Measurements from ENCODE around the gene C6orf132. TPM values are rescaled to one million over a fixed set of nuclear protein-coding genes. Genes with fewer than 3 reads are reported as not detected.

C6orf132 gene
- total RNA-seq, 4 donors from 2014 or later: 3.0 to 19.0 (median 3.6) TPM

DNA sequence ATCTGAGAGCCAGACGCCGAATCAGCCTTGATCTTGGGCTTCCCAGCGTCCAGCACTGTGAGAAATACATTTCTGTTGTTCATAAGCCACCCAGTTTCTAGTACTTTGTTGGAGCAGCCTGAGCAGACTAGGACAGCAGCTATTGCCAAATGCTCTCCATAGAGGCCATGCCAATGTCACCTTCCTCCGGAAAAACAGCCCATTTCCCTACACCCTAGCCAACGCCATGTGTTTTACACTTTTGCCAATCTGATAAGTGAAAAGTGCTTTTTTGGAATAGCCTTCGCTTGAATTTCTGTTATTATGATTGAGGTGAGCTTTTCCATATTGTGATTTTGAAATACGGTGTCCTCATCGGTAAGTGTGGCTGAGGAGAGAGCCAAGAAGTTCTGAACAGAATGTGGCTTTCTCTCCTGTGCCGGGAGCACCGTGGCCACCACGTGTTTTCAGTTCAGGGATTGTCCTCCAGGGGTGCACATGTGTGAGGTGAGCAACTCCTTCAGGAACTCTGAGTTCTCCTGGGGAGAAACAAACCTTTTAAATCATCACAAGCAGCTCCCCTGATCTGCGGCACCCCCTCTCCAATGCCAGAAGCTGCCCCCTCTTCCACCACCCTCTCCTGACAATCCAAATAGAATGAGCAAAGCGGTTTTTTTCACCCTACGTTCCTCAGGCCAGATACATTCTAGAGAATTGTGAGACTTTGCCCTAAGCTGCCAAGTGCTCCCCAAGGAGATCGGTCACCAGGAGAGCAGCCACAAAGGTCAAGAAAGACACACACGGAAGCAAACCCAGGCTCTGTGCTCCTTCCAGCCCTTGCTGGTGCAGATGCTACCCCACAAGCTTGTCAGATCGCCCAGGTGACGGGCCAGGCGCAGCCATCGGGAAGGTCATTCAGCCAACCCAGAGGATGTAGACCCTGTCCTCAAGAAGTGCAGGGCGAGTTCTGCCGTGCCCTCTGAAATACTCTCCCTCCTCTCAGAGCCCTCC lies 56.1 kb downstream of the C6orf132 start:
- DNase-seq (ENCODE audit: low spot score) (no peak), ATAC-seq (ENCODE audit: low FRiP score) (peak; percentile 38)
- TF ChIP-seq, protein P1, sequence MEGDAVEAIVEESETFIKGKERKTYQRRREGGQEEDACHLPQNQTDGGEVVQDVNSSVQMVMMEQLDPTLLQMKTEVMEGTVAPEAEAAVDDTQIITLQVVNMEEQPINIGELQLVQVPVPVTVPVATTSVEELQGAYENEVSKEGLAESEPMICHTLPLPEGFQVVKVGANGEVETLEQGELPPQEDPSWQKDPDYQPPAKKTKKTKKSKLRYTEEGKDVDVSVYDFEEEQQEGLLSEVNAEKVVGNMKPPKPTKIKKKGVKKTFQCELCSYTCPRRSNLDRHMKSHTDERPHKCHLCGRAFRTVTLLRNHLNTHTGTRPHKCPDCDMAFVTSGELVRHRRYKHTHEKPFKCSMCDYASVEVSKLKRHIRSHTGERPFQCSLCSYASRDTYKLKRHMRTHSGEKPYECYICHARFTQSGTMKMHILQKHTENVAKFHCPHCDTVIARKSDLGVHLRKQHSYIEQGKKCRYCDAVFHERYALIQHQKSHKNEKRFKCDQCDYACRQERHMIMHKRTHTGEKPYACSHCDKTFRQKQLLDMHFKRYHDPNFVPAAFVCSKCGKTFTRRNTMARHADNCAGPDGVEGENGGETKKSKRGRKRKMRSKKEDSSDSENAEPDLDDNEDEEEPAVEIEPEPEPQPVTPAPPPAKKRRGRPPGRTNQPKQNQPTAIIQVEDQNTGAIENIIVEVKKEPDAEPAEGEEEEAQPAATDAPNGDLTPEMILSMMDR (IDR thresholded peaks at IDR 0.05): no peak

- DNase-seq (ENCODE audit: low spot score) (no peak), ATAC-seq (ENCODE audit: low FRiP score) (no peak)
- TF ChIP-seq, protein P1 (IDR thresholded peaks at IDR 0.05): no peak
Observed at GRCh38 chr6:42084889-42085288, 57.5 kb downstream of the C6orf132 start.

DNA sequence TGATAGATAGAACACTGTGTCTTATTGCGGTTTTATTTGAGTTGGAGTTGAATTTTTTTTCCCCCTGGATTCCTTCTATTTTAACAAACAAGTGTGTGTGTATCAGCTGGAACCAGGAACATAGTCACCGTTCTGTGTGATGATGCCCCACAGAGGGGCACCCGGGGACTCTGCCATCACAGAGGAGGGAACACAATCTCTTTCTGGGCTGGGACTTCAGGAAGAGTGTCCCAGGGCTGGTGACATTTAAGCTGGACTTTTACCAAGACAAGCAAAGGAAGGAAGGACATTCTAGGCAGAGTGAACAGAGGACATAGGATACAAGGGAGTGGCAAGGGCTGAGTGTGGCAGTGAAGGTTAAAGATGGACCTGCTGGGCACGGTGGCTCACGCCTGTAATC lies 58.9 kb downstream of the C6orf132 start:
- TF ChIP-seq, protein P1 (IDR thresholded peaks at IDR 0.05): no peak
- ATAC-seq (ENCODE audit: low FRiP score) (no peak), DNase-seq (ENCODE audit: low spot score) (no peak)

- TF ChIP-seq, protein P1 (IDR thresholded peaks at IDR 0.05): no peak
- DNase-seq (ENCODE audit: low spot score): no peak
- no peak for ATAC-seq (ENCODE audit: low FRiP score)
Observed at GRCh38 chr6:42079941-42080464, 62.4 kb downstream of the C6orf132 start.

GRCh38 chr6:42078386-42078785 lies 64.0 kb downstream of the C6orf132 start:
- ATAC-seq (ENCODE audit: low FRiP score) (no peak), DNase-seq (ENCODE audit: low spot score) (no peak)
- TF ChIP-seq, protein P1 (IDR thresholded peaks at IDR 0.05): no peak

DNA sequence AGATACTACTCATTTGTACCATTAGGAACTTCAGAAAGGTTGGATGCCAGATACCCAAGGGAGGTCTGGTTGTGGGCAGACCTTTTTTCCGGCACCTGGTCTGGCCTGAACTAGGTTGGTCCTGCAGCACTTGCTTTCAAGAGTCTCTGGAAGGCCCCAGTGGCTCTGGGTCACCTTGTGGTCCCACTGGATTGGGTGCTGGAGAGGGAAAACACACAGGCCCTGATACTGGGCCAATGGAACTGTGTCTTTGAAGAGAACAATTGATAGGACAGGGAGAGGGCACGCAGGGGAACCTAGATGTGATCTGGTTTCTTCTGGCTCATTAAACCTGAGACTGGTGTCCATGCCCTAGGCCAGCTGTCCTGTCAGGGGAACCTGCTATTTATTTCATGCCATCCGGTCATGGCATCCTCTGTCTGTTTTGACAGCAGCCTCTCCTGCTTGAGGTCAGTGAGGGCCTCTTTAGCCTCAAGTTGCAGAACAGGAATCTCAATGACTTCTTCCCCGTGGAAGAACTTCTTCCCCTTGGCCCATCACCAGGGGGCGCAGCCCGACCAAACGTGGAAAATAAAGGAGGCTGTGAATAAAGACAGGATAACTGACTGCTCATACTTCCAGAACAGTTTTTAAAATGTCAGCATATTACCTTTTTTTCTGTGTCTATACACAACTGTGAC lies 67.1 kb downstream of the C6orf132 start:
- TF ChIP-seq, protein P1 (IDR thresholded peaks at IDR 0.05): peak in 2 of 3 donors; percentile 21 to 68
- ATAC-seq (ENCODE audit: low FRiP score): no peak
- DNase-seq (ENCODE audit: low spot score): peak; percentile 78

Measured in omental fat pad (tissue), 4 donors.